Naive B cell (primary cell): ENCODE measurements around the gene PLCXD1. TPM values are rescaled to one million over a fixed set of nuclear protein-coding genes. Genes with fewer than 3 reads are reported as not detected.

Experiments
- ATAC-seq, 2 donors: fragments of 150-1000 bp; cut with Tn5 transposase; 2 replicates each; pipeline ENCODE4 v1.10.0; 2021; ENCODE audit warnings: low read depth in 2 of 2, mild to moderate bottlenecking in 2 of 2, moderate library complexity in 2 of 2
- DNase-seq: peaks from one replicate; pipeline ENCODE4 v3.0.0; 2022
- H3K27ac Mint-ChIP-seq, 6 donors: one replicate each; pipeline ENCODE4 v1.8.0; 2020 to 2022; ENCODE audit warnings: mild to moderate bottlenecking in 6 of 6, mixed read lengths in 6 of 6, moderate library complexity in 5 of 6, inconsistent platforms in 2 of 6
- H3K27me3 Mint-ChIP-seq, 3 donors: one replicate each; pipeline ENCODE4 v1.8.0; 2021 to 2022; ENCODE audit warnings: mixed read lengths in 3 of 3, mild to moderate bottlenecking in 1 of 3
- H3K36me3 Mint-ChIP-seq, 2 donors: one replicate each; pipeline ENCODE4 v1.8.0; 2020 to 2022; ENCODE audit warnings: mixed read lengths in 2 of 2, inconsistent platforms in 1 of 2, mild to moderate bottlenecking in 1 of 2
- H3K4me1 Mint-ChIP-seq, 3 donors: one replicate each; pipeline ENCODE4 v1.8.0; 2020 to 2022; ENCODE audit warnings: mixed read lengths in 3 of 3, inconsistent platforms in 1 of 3, mild to moderate bottlenecking in 1 of 3, moderate library complexity in 1 of 3
- H3K4me3 Mint-ChIP-seq, 8 donors: one replicate each; pipeline ENCODE4 v1.8.0; 2020 to 2022; ENCODE audit warnings: mild to moderate bottlenecking in 8 of 8, mixed read lengths in 8 of 8, moderate library complexity in 8 of 8, inconsistent platforms in 2 of 8
- H3K9me3 Mint-ChIP-seq, 7 donors: one replicate each; pipeline ENCODE4 v1.8.0; 2020 to 2022; ENCODE audit warnings: mixed read lengths in 7 of 7, mild to moderate bottlenecking in 5 of 7, inconsistent platforms in 2 of 7, moderate library complexity in 1 of 7
- polyA plus RNA-seq, 6 donors: library from polyadenylated mRNA; unstranded; fragments of 300-500 nt; fragmentation: Illumina TruSeq; gene quantifications; one replicate each; pipeline ENCODE4 v1.2.3, GENCODE V29; 2021; ENCODE audit warnings: low read depth in 6 of 6

PLCXD1 gene
- polyA plus RNA-seq, 6 donors from 2014 or later = 2.6 to 6.5 (median 4.8) TPM; not detected in 1

GRCh38 chrX:352181-352580, 71.0 kb downstream of the PLCXD1 start:
- no peak overlapping the region for H3K4me3 Mint-ChIP-seq
- H3K36me3 Mint-ChIP-seq = peaks cover 2 to 6% of the 10 kb centered on the region in 2 donors
- H3K27me3 Mint-ChIP-seq = no peaks in the 10 kb centered on the region
- no peak for ATAC-seq
- H3K9me3 Mint-ChIP-seq = peaks cover 0 to 1% (median 0%) of the 10 kb centered on the region in 7 donors
- H3K27ac Mint-ChIP-seq = peak overlapping the region in 1 of 6 donors; percentile 41
- no peak for DNase-seq
- H3K4me1 Mint-ChIP-seq = peaks cover 9 to 18% (median 15%) of the 10 kb centered on the region in 3 donors

- DNase-seq (no peak), ATAC-seq (no peak)
- Mint-ChIP-seq H3K4me3 (no peak overlapping the region), H3K36me3 (peaks cover 8 to 12% of the 10 kb centered on the region in 2 donors), H3K27me3 (no peaks in the 10 kb centered on the region), H3K27ac (peak overlapping the region in 2 of 6 donors; percentile 41 to 77), H3K4me1 (peaks cover 9 to 21% (median 15%) of the 10 kb centered on the region in 3 donors), H3K9me3 (peaks cover 0 to 3% (median 0%) of the 10 kb centered on the region in 7 donors)
These were observed 71.6 kb downstream of the PLCXD1 start for GRCh38 chrX:352582-353314.

Other genes with a start within 250 kb of the PLCXD1 start
- gene GTPBP6, start 37.4 kb downstream of the PLCXD1 start, polyA plus RNA-seq = 10 to 100 TPM; 37.7 to 54.0 (median 41.6) TPM
- 10 to 100 TPM in 4 of 6 donors, 1 to 10 TPM in 2; 8.3 to 17.4 (median 12.4) TPM for gene PPP2R3B, start 105.5 kb downstream of the PLCXD1 start, polyA plus RNA-seq